ENCODE measurements around the gene CMYA5.
"Not testable (repeated sequence)": the region's sequence is repeated elsewhere in the genome, so short reads cannot be mapped to it uniquely, and the experiment has no call there.

The CMYA5 gene

GRCh38 chr5:79703381-79703645, 13.7 kb downstream of the CMYA5 start:
- no peak for DNase-seq (ENCODE audit: low spot score)

GRCh38 chr5:79704553-79704952, 14.9 kb downstream of the CMYA5 start:
- DNase-seq (ENCODE audit: low spot score), result no peak

- no peak for DNase-seq (ENCODE audit: low spot score)
These were observed 16.0 kb downstream of the CMYA5 start for GRCh38 chr5:79705632-79706031.

- not testable (repeated sequence) for DNase-seq (ENCODE audit: low spot score)
These were observed 16.7 kb downstream of the CMYA5 start for GRCh38 chr5:79706317-79706716.

GRCh38 chr5:79707535-79707934, 17.9 kb downstream of the CMYA5 start:
- no peak for DNase-seq (ENCODE audit: low spot score)

GRCh38 chr5:79712741-79713140, 23.1 kb downstream of the CMYA5 start:
- DNase-seq (ENCODE audit: low spot score), result no peak

GRCh38 chr5:79713727-79714126, 24.1 kb downstream of the CMYA5 start:
- DNase-seq (ENCODE audit: low spot score), result no peak

- no peak for DNase-seq (ENCODE audit: low spot score)
These were observed 27.2 kb downstream of the CMYA5 start for GRCh38 chr5:79716839-79717238.

- no peak for DNase-seq (ENCODE audit: low spot score)
These were observed 30.5 kb downstream of the CMYA5 start for GRCh38 chr5:79720096-79720495.

- DNase-seq (ENCODE audit: low spot score), result no peak
These were observed 38.1 kb downstream of the CMYA5 start for GRCh38 chr5:79727451-79728355.

GRCh38 chr5:79728396-79728795, 38.8 kb downstream of the CMYA5 start:
- DNase-seq (ENCODE audit: low spot score), result no peak

GRCh38 chr5:79729679-79730078, 40.0 kb downstream of the CMYA5 start:
- no peak for DNase-seq (ENCODE audit: low spot score)

- no peak for DNase-seq (ENCODE audit: low spot score)
These were observed 40.9 kb downstream of the CMYA5 start for GRCh38 chr5:79730564-79730963.

- no peak for DNase-seq (ENCODE audit: low spot score)
These were observed 42.1 kb downstream of the CMYA5 start for GRCh38 chr5:79731775-79732174.

GRCh38 chr5:79736528-79737514, 47.2 kb downstream of the CMYA5 start:
- no peak for DNase-seq (ENCODE audit: low spot score)

GRCh38 chr5:79738349-79738748, 48.7 kb downstream of the CMYA5 start:
- DNase-seq (ENCODE audit: low spot score), result no peak

GRCh38 chr5:79742549-79743136, 53.0 kb downstream of the CMYA5 start:
- no peak for DNase-seq (ENCODE audit: low spot score)

GRCh38 chr5:79743846-79744605, 54.4 kb downstream of the CMYA5 start:
- no peak for DNase-seq (ENCODE audit: low spot score)

- DNase-seq (ENCODE audit: low spot score), result no peak
These were observed 55.6 kb downstream of the CMYA5 start for GRCh38 chr5:79745255-79745654.

- no peak for DNase-seq (ENCODE audit: low spot score)
These were observed 57.3 kb downstream of the CMYA5 start for GRCh38 chr5:79746642-79747569.
